Adipocyte (in vitro differentiated cells): ENCODE results near the gene PRPF8.

Experiments used
- DNase-seq: peaks from one replicate; pipeline ENCODE4 v3.0.0-alpha.2; 2015; ENCODE audit warnings: low read depth
- H3K27me3 ChIP-seq: replicated peaks from 2 replicates; pipeline ENCODE4 v1.7.0; 2013; ENCODE audit warnings: mild to moderate bottlenecking, low read length, moderate library complexity; ENCODE audit not compliant: control insufficient read depth, insufficient read depth
- H3K36me3 ChIP-seq: 2 replicates; pipeline ENCODE4 v1.7.0; 2013; ENCODE audit warnings: low read length, mild to moderate bottlenecking, moderate library complexity; ENCODE audit not compliant: control insufficient read depth, insufficient read depth, severe bottlenecking
- H3K4me1 ChIP-seq: 2 replicates; pipeline ENCODE4 v1.7.0; 2013; ENCODE audit warnings: mild to moderate bottlenecking, low read length, moderate library complexity; ENCODE audit not compliant: control insufficient read depth, insufficient read depth
- H3K4me3 ChIP-seq: 2 replicates; pipeline ENCODE4 v1.7.0; 2013; ENCODE audit warnings: mild to moderate bottlenecking, low read length, moderate library complexity
- H3K9ac ChIP-seq: 2 replicates; pipeline ENCODE4 v1.7.0; 2013; ENCODE audit warnings: mild to moderate bottlenecking, low read length, moderate library complexity
- H3K9me3 ChIP-seq: 2 replicates; pipeline ENCODE4 v1.7.0; 2013; ENCODE audit warnings: mild to moderate bottlenecking, low read length, moderate library complexity; ENCODE audit not compliant: control insufficient read depth

The PRPF8 gene

GRCh38 chr17:1617620-1618174 lies 67.0 kb downstream of the PRPF8 start:
- H3K4me1 ChIP-seq: peaks cover 7% of the 10 kb centered on the region
- H3K9ac ChIP-seq: peak overlapping the region; percentile 25
- no peaks in the 10 kb centered on the region for H3K9me3 ChIP-seq
- H3K27me3 ChIP-seq: no peaks in the 10 kb centered on the region
- H3K36me3 ChIP-seq: peaks cover 25% of the 10 kb centered on the region
- DNase-seq: peak; percentile 49
- H3K4me3 ChIP-seq: no peak overlapping the region

GRCh38 chr17:1616101-1616500 lies 68.6 kb downstream of the PRPF8 start:
- H3K4me3 ChIP-seq: no peak overlapping the region
- no peaks in the 10 kb centered on the region for H3K27me3 ChIP-seq
- DNase-seq: no peak
- H3K9me3 ChIP-seq: no peaks in the 10 kb centered on the region
- H3K9ac ChIP-seq: no peak overlapping the region
- peaks cover 24% of the 10 kb centered on the region for H3K36me3 ChIP-seq
- H3K4me1 ChIP-seq: peaks cover 7% of the 10 kb centered on the region

- DNase-seq: no peak
- H3K4me1 ChIP-seq: peaks cover 7% of the 10 kb centered on the region
- H3K36me3 ChIP-seq: peaks cover 16% of the 10 kb centered on the region
Measured at GRCh38 chr17:1612400-1612799, 72.3 kb downstream of the PRPF8 start.

GRCh38 chr17:1611715-1612114 lies 73.0 kb downstream of the PRPF8 start:
- Histone ChIP-seq H3K9ac (no peak overlapping the region), H3K9me3 (no peaks in the 10 kb centered on the region), H3K4me3 (no peak overlapping the region), H3K27me3 (no peaks in the 10 kb centered on the region), H3K36me3 (peaks cover 16% of the 10 kb centered on the region), H3K4me1 (peaks cover 14% of the 10 kb centered on the region)
- DNase-seq: no peak

More at GRCh38 chr17:1612400-1612799, 72.3 kb downstream of the PRPF8 start:
- H3K9ac ChIP-seq: no peak overlapping the region
- H3K27me3 ChIP-seq: no peaks in the 10 kb centered on the region
- H3K4me3 ChIP-seq: no peak overlapping the region
- H3K9me3 ChIP-seq: no peaks in the 10 kb centered on the region

GRCh38 chr17:1608676-1609075 lies 76.0 kb downstream of the PRPF8 start:
- Histone ChIP-seq H3K36me3 (peaks cover 9% of the 10 kb centered on the region), H3K9ac (no peak overlapping the region), H3K4me3 (no peak overlapping the region), H3K4me1 (peaks cover 17% of the 10 kb centered on the region), H3K27me3 (no peaks in the 10 kb centered on the region), H3K9me3 (no peaks in the 10 kb centered on the region)
- DNase-seq: no peak

- Histone ChIP-seq H3K27me3 (no peaks in the 10 kb centered on the region), H3K9me3 (no peaks in the 10 kb centered on the region), H3K4me3 (no peak overlapping the region), H3K9ac (no peak overlapping the region), H3K4me1 (peaks cover 17% of the 10 kb centered on the region), H3K36me3 (peaks cover 7% of the 10 kb centered on the region)
- no peak for DNase-seq
Measured at GRCh38 chr17:1607971-1608320, 76.7 kb downstream of the PRPF8 start.

GRCh38 chr17:1606352-1606985 lies 78.2 kb downstream of the PRPF8 start:
- H3K4me3 ChIP-seq: no peak overlapping the region
- H3K9me3 ChIP-seq: no peaks in the 10 kb centered on the region
- H3K27me3 ChIP-seq: no peaks in the 10 kb centered on the region
- peaks cover 17% of the 10 kb centered on the region for H3K4me1 ChIP-seq
- DNase-seq: no peak
- H3K9ac ChIP-seq: no peak overlapping the region
- peaks cover 9% of the 10 kb centered on the region for H3K36me3 ChIP-seq

GRCh38 chr17:1605681-1606351 lies 78.9 kb downstream of the PRPF8 start:
- no peaks in the 10 kb centered on the region for H3K27me3 ChIP-seq

GRCh38 chr17:1604831-1605528 lies 79.7 kb downstream of the PRPF8 start:
- Histone ChIP-seq H3K27me3 (no peaks in the 10 kb centered on the region), H3K4me3 (no peak overlapping the region), H3K36me3 (peaks cover 9% of the 10 kb centered on the region), H3K9me3 (no peaks in the 10 kb centered on the region), H3K9ac (no peak overlapping the region), H3K4me1 (peaks cover 17% of the 10 kb centered on the region)
- DNase-seq: no peak

More at GRCh38 chr17:1605681-1606351, 78.9 kb downstream of the PRPF8 start:
- Histone ChIP-seq H3K36me3 (peaks cover 9% of the 10 kb centered on the region), H3K4me3 (no peak overlapping the region), H3K9ac (no peak overlapping the region), H3K9me3 (no peaks in the 10 kb centered on the region), H3K4me1 (peaks cover 17% of the 10 kb centered on the region)
- DNase-seq: no peak

GRCh38 chr17:1601571-1601970 lies 83.1 kb downstream of the PRPF8 start:
- no peak overlapping the region for H3K4me3 ChIP-seq
- no peak overlapping the region for H3K9ac ChIP-seq
- no peaks in the 10 kb centered on the region for H3K9me3 ChIP-seq
- no peaks in the 10 kb centered on the region for H3K27me3 ChIP-seq
- peaks cover 2% of the 10 kb centered on the region for H3K4me1 ChIP-seq
- no peak for DNase-seq
- H3K36me3 ChIP-seq: peaks cover 9% of the 10 kb centered on the region
